Mesenteric fat pad (tissue), 1 donor: ENCODE data around the gene CITED2. TPM values are rescaled to one million over a fixed set of nuclear protein-coding genes. Genes with fewer than 3 reads are reported as not detected.

Experiments
- DNase-seq: peaks from one replicate; pipeline ENCODE4 v3.0.0-alpha.2; 2020; ENCODE audit warnings: low spot score
- total RNA-seq: library from RNA; stranded (reverse); fragmentation: NEBNext Ultra II Directional; extraction: Animal tissue kit (Norgen Biotek cat#: 25700); gene quantifications from one replicate; pipeline ENCODE4 v1.2.1, GENCODE V29; 2021
- donor health status: DM: yes; HTN: yes; CAD: no.

The CITED2 gene
- total RNA-seq, 1 donor from 2014 or later, result 70.8 TPM

- DNase-seq, result no peak
Observed at GRCh38 chr6:139386404-139386803, 12.0 kb upstream of the CITED2 start.

DNA sequence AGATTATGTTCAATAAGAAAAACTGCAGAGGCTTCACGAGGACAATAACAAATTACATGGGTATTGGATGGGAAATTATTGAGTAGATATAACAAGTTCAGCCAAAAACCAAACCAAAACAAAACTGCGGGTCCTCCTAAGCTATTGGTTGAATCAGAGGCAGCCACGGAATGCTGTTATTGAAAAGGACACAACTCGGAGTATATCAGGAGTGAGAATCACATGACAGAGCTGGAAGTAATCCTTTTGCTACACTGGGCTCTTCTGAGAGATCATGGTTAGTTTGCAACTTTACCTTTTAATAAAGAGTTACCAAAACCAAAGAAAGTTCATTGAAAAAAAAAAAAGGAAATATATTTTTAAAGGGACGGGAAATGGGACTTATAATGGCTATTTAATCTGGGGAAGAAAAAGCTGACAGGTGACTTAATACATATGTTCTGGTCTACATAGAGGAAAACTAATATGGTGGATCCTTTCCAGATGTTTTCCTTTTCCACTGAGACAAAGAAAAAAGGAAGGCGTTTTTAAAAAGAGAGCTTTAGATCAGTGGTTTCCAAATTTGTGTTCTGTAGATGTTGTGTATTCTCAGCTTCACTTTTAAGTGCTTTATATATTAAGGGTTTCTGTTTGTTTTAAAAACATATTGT is 6.9 kb upstream of the CITED2 start:
- DNase-seq, result no peak

GRCh38 chr6:139380611-139381010 is 6.2 kb upstream of the CITED2 start:
- no peak for DNase-seq

DNA sequence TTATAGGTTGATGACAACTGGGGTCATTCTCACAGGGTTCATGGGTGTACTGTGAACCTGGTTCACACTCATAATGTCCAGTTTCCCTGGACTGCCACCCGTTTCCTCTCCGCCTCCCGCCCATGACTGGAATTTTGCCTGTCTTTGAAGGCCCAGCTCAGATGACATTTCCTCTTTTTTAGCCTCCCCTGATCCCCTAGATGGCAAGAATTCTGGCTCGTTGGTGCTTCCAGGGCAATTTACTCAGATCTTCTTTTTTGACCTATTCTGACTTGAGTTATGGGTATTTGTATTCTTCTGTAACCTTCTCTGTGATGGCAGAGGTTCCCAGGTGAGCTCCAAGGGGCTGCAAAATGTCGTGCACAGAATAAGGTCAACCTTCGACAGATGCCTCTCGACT is 5.7 kb upstream of the CITED2 start:
- DNase-seq, result no peak

DNA sequence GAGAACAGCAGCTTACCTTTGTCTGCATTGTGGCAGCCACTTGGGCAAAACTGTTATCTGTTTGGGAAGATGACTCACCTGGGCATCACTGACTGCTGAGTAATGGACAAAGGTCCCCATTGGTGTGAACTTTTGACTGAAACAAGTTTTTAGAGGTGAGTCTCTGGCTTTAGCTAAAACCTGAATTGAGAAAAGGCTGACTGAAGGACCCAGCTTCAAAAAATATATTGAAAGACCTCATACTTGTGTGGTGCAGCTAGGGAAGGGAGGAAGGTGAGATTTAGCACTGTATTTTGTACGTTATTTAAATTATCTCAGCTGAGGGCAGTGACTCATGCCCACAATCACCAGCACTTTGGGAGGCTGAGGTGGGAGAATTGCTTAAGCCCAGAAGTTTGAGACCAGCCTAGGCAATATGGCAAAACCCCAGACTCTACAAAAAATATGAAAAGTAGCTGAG is 4.5 kb upstream of the CITED2 start:
- no peak for DNase-seq

- DNase-seq, result no peak
Observed at GRCh38 chr6:139378226-139378625, 3.8 kb upstream of the CITED2 start.

- DNase-seq, result no peak
Observed at GRCh38 chr6:139376604-139377218, 2.3 kb upstream of the CITED2 start.

DNA sequence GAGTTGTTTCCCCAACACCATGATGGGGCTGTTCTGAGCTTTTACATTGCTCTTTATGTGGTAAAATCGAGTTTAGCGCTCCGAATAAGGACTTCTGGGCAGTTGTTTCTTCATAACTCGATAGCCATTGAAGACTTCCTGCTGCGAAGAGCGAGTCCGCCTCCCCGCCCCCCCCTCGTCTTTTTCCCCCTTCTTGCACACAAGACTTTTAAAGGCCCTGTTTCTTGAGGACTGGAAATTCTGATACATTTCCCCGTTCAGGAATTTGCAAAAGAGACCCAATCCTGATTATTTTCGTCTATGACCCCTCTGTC is 1.5 kb upstream of the CITED2 start:
- no peak for DNase-seq

GRCh38 chr6:139375226-139376016 is 973 bp upstream of the CITED2 start:
- peak; percentile 95 for DNase-seq

- DNase-seq, result no peak
Observed at GRCh38 chr6:139373928-139374356, 506 bp downstream of the CITED2 start.

DNA sequence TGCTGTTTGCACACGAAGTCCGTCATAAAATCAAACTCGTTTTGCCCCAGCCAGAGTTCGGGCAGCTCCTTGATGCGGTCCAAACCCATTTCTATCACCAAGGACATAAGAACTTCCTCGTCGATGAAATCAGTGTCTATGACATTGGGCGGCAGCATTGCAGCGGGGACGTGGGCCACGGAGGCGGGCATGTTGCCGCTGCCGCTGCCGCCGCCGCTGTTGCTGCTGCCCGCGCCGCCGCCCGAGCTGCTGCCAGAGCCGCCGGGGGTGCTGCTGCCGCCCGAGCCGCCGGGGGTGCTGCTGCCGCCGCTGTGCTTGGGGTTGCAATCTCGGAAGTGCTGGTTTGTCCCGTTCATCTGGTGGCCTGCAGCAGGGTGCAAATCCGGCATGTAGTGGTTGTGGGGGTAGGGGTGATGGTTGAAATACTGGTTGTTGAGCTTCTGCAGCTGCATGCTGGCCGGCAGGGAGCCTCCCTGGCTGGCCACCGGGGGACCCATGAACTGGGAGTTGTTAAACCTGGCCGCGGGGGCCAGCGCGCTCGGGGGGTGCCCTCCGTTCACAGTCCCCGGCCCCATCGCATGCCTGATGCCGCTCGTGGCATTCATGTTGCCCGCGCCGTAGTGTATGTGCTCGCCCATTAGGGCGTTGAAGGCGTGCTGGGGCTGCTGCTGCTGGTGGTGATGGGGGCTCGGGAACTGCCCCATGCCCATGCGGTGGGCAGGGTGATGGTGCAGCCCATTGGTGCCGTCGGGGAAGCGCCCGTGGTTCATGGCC is 1.1 kb downstream of the CITED2 start:
- no peak for DNase-seq

DNA sequence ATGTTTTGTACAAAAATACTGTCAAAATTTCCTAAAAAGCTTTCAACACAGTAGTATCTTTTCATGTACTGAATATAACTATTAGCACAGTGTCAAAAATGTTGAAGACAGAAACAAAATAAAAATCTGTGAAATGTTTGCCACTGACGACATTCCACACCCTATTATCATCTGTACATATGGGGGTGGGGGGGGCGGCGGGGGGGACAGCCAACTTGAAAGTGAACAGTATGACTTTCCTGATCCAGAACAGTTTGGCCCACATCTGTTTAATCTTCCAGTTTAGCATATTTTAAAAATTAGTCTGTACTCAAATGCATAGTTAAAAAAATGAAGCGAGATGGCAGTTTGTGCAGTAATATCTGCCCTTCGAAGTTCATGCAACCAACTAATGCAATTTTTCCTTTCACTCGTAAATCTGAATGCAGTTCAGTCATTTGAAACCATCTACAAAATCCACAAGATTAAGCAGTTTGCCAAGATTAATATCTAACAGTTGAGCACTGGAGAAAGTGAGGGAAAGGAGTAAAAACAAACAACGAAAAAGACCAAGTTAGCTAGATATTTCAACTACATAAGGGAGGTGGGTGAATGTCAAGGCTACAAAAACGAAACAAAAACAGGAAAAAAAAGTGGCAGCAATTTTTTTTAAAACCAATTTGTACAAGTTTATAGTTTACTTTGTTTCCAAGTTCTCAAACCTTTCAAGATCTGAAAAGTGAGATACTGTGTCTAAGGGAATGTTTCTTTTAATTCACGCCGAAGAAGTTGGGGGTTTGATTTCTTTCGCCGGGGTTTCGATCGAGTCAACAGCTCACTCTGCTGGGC is 1.9 kb downstream of the CITED2 start:
- DNase-seq, result no peak

DNA sequence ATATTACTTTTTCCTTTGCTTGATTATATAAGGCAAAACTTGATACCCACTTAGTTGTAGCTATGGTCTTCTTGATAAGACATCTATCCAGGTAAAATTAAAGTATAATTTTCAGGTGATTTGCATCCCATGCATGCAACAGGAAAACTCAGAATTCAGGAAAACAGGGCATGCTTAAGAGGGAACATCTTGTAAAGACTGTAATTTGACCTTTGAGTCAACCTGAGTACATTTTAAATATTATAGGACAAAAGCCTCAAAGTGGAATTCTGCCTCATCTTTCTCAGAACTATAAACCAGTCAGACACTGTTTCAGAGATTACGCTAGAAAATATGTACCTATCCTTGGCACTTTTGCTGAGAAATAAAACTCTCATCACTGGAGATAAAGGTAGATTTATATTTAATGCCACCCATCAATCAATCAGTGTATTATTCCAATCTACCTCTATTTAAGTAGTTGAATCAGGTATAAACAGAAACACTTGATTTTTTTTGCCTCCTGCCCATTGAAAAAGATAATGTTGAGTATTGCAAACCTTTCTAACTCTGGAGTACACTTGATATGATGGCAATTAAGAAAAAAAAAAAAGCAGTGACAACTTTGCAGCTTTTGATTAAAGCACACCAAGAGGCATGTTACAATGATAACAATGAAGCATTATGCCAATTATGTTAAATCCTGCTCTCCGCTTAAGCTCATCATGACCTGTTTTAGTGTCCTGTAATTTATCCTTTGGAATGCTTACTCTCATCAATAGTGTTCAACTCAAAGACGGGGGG is 2.8 kb downstream of the CITED2 start:
- DNase-seq, result no peak

DNA sequence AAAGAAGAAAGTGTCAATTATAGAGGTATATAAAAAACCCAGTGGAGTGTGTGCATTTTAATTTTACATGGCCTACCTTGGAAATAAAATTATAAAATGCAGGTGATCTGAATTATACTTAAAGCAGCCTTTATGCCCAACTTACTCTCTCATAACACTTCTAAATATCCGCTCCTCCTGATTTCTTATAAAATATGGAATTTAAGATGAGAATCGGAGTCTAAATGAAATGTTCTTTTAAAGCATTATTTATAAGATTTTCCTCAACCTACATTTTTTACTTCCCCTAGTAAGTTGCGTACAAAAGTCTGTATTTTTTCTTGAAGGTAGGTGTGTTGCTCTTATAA is 3.5 kb downstream of the CITED2 start:
- no peak for DNase-seq

GRCh38 chr6:139370283-139370998 is 4.0 kb downstream of the CITED2 start:
- DNase-seq, result no peak

DNA sequence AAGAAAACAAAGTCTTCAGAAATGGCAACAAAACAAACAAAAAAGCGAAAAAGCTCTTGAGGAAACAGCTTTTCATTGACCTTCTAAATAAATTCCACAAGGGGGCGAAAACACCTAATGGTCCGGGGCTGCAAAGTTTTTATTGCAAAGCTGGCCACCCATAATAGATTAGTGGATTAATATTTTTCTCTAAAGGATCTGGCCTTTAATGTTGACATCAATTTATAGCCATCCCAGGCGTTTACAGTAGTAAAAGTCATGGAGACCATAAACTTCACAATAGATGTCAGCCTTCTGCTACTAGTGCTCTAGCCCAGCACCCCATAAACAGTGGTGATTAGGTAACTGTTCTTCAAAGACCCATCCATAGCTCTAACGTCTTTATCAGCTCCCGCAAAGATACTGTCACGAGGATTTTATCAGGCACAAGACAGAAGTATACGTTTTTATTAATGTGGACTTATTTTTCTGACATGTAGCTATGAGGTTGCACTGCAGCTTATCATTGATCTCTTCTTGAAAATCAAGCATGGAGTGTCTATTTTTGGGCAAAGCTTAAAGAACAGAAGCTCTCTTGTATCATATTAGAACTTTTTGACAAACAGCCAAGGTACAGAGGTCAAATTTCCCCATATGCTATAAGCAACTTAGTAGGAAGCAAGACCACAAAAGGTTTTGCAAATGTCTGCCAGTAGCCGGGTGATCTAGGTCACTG is 4.7 kb downstream of the CITED2 start:
- no peak for DNase-seq

DNA sequence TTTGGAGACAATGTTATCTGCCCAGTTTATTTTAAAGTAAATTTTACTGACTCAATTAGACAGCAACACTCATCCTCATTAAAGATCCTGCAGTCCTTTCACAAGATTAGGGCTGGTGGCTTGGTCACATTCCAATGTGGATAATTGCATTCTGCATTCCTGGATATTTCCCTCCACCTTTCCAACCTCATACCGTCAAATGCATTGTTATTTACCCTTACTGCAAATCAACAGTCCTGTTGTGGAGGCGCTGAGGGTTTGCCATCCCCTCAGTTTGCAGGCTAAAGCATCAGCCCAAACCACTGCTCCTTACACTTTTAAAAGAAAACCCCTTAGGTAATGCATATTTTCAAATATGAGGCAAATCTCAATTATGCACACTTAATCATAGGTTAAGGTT is 5.4 kb downstream of the CITED2 start:
- DNase-seq, result no peak

DNA sequence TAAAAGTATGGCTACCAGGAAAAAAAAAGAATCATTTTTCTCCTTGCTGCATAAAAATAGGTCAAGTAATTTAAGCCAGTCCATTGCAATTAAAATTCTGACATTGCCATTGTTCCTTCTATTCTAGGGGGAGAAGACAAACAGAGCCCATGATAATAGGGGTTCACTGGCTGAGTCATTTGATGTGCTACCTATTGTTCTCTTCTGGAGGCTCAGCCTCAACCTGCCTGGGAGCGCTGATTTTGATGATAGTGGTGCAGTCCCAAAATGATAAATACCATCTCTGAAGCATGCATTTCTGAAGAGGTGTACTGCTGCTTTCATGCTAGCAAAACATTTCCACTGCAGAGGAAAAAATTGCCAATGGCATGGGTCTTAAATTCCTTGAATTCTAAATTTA is 5.8 kb downstream of the CITED2 start:
- no peak for DNase-seq

DNA sequence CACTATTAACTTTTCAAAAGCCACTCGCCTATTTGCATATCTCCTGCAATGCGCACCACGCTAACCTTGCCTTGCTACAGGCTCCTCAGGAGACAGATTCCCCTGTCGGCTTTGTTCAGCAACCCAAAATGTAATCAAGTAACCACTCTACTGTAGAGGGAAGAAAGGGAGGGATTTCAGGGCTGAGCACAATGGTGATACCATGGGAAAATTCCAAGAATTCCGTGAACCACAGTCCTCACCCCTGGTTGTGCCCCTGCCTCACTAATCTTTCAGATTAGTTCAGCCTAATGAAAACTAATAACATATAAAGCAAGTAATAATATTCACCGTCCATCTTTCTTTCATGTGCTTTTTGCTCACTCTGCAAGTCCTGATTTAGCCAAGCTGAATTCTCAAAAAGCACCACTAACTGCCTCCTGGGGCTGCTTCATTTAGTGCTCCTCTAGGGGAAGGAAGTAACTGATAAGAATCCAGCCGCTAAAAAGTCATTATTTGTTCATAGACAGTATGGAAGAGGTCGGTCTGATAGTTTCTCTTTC is 6.6 kb downstream of the CITED2 start:
- no peak for DNase-seq
